HG03457 (cell line): ENCODE data around the gene PTGIR.

Experiments used
- ATAC-seq: cut with Tn5 transposase; IDR thresholded peaks from one replicate; pipeline ENCODE4 v1.9.1; 2021; ENCODE audit warnings: moderate number of reproducible peaks; ENCODE audit not compliant: unreplicated experiment

PTGIR gene

GRCh38 chr19:46624958-46625661, at the start of gene PTGIR:
TSS of gene PTGIR (minus strand) at chr19:46625089. CDS start at chr19:46624225, 864 bp downstream.
- ATAC-seq, result no peak

GRCh38 chr19:46670813-46671212, 45.9 kb upstream of the PTGIR start:
- ATAC-seq, result no peak

GRCh38 chr19:46668662-46669061, 43.8 kb upstream of the PTGIR start:
- ATAC-seq, result no peak

- no peak for ATAC-seq
Measured at GRCh38 chr19:46665072-46665471, 40.2 kb upstream of the PTGIR start.

- no peak for ATAC-seq
Measured at GRCh38 chr19:46661735-46662592, 37.1 kb upstream of the PTGIR start.

GRCh38 chr19:46661020-46661731, 36.3 kb upstream of the PTGIR start, which contains the start of gene DACT3:
TSS of gene DACT3 (minus strand) at chr19:46661182. CDS start at chr19:46661064, 118 bp downstream.
- peak; percentile 82 for ATAC-seq

GRCh38 chr19:46660551-46661019, 35.7 kb upstream of the PTGIR start:
- ATAC-seq, result no peak

- ATAC-seq, result no peak
Measured at GRCh38 chr19:46660008-46660517, 35.2 kb upstream of the PTGIR start.

- ATAC-seq, result no peak
Measured at GRCh38 chr19:46659151-46660007, 34.5 kb upstream of the PTGIR start.

- ATAC-seq, result no peak
Measured at GRCh38 chr19:46656541-46656940, 31.7 kb upstream of the PTGIR start.

GRCh38 chr19:46654621-46655152, 29.8 kb upstream of the PTGIR start:
- no peak for ATAC-seq

GRCh38 chr19:46650445-46650844, 25.6 kb upstream of the PTGIR start:
- ATAC-seq, result no peak

GRCh38 chr19:46648961-46649960, 24.4 kb upstream of the PTGIR start:
- ATAC-seq, result no peak

- ATAC-seq, result no peak
Measured at GRCh38 chr19:46648060-46648960, 23.4 kb upstream of the PTGIR start.

- ATAC-seq, result no peak
Measured at GRCh38 chr19:46646402-46646801, 21.5 kb upstream of the PTGIR start.

GRCh38 chr19:46644720-46645119, 19.8 kb upstream of the PTGIR start:
- no peak for ATAC-seq

GRCh38 chr19:46640656-46641055, 15.8 kb upstream of the PTGIR start:
- no peak for ATAC-seq
